Esophagus squamous epithelium (tissue), 4 donors: Measurements from ENCODE around the gene OPTC.

Experiments
- CTCF ChIP-seq, 6 experiments: fragments of 450-650 bp in 4 of 6; fragments of 200-600 bp in 2 of 6; sonication (generic) in 2 of 6; IDR thresholded peaks; one replicate each; pipeline ENCODE4 v1.5.1; 2016 to 2019; ENCODE audit warnings: antibody characterized with exemption in 6 of 6, mild to moderate bottlenecking in 4 of 6, moderate library complexity in 4 of 6
- POLR2A ChIP-seq, 4 donors: fragments of 450-650 bp; IDR thresholded peaks; one replicate each; pipeline ENCODE4 v1.6.1; 2017; ENCODE audit warnings: antibody characterized with exemption in 4 of 4, mild to moderate bottlenecking in 4 of 4, moderate library complexity in 3 of 4

- no peak for TF ChIP-seq CTCF (IDR thresholded peaks at IDR 0.05)
- no peak for TF ChIP-seq POLR2A (IDR thresholded peaks at IDR 0.05)
Observed at GRCh38 chr1:203556047-203556851, 62.3 kb downstream of the OPTC start.
